GM18505 (cell line): ENCODE results near the gene COL11A2.

ENCODE experiments used
- ATAC-seq: cut with Tn5 transposase; IDR thresholded peaks from one replicate; pipeline ENCODE4 v1.9.1; 2021; ENCODE audit not compliant: unreplicated experiment
- POLR2A ChIP-seq: IDR thresholded peaks from 4 replicates; pipeline ENCODE4 v1.6.1; 2011; ENCODE audit warnings: borderline replicate concordance; ENCODE audit not compliant: insufficient read depth, insufficient read length; ENCODE audit errors: extremely low read depth

COL11A2 gene

DNA sequence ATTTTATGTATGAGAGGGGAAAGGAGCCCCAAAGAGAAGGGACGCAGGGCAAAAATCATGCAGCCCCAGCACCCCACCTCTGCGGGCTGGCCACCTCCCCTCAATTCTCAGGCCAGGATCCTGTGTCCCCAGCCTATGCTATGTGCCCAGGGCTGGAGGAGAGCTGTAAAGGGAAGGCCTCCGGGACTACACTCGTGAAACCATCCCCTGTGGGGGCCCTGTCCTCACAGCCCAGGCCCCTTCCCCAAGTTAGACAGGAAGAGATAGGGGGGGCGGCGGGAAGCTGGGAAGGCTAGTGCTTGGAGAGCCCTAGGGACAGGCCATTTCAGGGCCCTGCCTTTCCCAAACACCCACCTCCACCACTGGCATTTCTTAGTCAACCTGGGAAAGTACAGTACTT lies 1.4 kb upstream of the COL11A2 start:
- TF ChIP-seq POLR2A, result no peak
- ATAC-seq, result no peak

GRCh38 chr6:33192671-33193602 lies 670 bp upstream of the COL11A2 start:
- no peak for ATAC-seq
- no peak for TF ChIP-seq POLR2A

- ATAC-seq, result no peak
- TF ChIP-seq POLR2A, result no peak
Measured at GRCh38 chr6:33191383-33192104, 723 bp downstream of the COL11A2 start.

DNA sequence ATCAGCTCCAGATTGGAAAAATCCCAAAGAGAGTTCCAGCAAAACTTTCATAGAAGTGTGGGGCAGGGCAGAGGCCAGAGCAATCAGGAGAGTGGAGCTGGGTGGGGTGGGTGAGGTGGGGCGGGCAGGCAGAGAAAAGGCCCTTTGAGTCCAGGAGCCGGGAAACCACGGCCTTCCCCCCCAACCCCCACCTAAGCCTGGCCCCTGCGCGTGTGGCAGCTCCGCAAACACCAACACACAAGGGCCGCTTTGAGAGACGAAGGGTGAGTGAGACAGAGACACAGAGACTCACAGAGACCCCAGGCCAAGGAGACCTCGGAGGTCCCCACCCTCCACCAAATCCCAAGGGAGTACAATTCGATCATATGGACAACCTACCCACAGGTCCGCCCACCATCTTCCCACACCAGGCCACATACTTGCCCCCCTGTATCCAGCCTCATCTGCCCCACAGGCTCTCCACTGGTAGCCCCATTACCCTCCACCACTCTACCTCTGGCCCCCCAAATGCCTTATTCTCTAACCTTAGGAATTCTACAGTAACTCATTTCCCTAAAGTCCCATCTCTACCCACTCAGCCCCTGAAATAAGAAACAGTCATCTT lies 1.7 kb downstream of the COL11A2 start:
- no peak for TF ChIP-seq POLR2A
- ATAC-seq, result no peak

GRCh38 chr6:33189625-33190448 lies 2.4 kb downstream of the COL11A2 start:
- ATAC-seq, result no peak
- no peak for TF ChIP-seq POLR2A

- ATAC-seq, result no peak
- TF ChIP-seq POLR2A, result no peak
Measured at GRCh38 chr6:33189164-33189563, 3.1 kb downstream of the COL11A2 start.

DNA sequence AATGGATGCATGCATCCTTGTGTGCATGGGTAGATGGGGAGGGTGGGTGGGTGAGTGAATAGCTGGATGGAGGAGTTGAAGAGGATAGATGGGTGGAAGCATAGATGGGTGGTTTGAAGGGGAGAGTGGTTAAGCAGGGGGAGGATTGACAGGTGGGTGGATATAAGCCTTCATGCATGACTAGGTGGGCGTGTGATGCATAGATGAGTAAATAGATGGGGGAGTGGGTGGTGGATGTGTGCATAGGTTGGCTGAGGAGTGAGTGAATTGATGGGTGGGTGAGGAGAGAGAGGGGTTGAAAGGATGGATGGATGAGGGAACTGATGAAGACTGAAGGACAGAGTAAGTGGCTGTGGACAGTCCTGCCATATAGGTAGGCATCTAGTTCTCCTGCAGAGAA lies 4.5 kb downstream of the COL11A2 start:
- TF ChIP-seq POLR2A, result no peak
- ATAC-seq, result no peak

- ATAC-seq, result no peak
- TF ChIP-seq POLR2A, result no peak
Measured at GRCh38 chr6:33185654-33186187, 6.5 kb downstream of the COL11A2 start.

DNA sequence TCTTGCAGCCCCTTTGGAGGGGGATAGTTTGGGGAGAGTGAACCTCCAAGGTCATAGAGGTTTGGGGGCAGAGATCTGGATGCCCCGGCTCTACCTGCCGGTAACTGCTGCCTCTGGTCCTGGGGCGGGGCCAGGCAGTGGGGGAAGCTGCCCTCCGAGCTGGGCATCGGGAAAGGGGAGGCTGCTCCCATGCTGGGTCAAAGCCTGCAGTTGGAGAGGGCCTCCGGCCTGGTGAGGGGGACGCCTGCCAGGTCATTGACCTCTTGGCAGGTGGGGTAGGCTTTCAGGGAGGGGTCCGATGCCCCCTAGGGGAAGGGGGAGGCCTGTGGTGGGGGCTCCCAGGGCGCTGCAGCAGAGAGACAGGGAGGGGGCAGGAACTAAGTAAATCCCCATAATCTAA lies 7.1 kb downstream of the COL11A2 start:
- TF ChIP-seq POLR2A, result no peak
- no peak for ATAC-seq

- no peak for TF ChIP-seq POLR2A
- no peak for ATAC-seq
Measured at GRCh38 chr6:33183071-33183683, 9.1 kb downstream of the COL11A2 start.

- no peak for ATAC-seq
- TF ChIP-seq POLR2A, result no peak
Measured at GRCh38 chr6:33181141-33181540, 11.1 kb downstream of the COL11A2 start.
